ENCODE measurements around the gene INPP5E.
"Not testable (repeated sequence)": the region's sequence is repeated elsewhere in the genome, so short reads cannot be mapped to it uniquely, and the experiment has no call there.

DNA sequence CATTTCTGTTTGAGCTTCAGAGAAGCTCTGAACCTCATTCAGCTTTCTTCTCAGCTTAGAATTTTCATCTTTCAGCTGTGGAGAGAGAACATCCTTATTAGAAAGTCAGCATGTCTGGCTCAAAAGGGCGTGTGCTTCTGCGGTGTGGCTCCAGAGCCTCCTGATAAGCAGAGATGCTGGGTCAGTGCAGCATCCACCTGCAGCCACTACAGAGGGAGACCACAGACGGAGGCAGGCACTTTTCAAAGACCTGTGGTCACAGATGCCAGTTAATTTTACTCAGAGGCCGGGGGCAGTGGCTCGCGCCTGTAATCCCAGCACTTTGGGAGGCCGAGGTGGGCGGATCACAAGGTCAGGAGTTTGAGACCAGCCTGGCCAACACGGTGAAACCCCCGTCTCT lies 33.7 kb downstream of the INPP5E start:
- TF ChIP-seq, protein P1, sequence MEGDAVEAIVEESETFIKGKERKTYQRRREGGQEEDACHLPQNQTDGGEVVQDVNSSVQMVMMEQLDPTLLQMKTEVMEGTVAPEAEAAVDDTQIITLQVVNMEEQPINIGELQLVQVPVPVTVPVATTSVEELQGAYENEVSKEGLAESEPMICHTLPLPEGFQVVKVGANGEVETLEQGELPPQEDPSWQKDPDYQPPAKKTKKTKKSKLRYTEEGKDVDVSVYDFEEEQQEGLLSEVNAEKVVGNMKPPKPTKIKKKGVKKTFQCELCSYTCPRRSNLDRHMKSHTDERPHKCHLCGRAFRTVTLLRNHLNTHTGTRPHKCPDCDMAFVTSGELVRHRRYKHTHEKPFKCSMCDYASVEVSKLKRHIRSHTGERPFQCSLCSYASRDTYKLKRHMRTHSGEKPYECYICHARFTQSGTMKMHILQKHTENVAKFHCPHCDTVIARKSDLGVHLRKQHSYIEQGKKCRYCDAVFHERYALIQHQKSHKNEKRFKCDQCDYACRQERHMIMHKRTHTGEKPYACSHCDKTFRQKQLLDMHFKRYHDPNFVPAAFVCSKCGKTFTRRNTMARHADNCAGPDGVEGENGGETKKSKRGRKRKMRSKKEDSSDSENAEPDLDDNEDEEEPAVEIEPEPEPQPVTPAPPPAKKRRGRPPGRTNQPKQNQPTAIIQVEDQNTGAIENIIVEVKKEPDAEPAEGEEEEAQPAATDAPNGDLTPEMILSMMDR (IDR thresholded peaks at IDR 0.05) = not testable (repeated sequence)
- TF ChIP-seq POLR2A (IDR thresholded peaks at IDR 0.05) = not testable (repeated sequence)

All from uterus (tissue), 2 donors.